Type B pancreatic cell (in vitro differentiated cells): ENCODE data around the gene ZNHIT1. TPM values are rescaled to one million over a fixed set of nuclear protein-coding genes. Genes with fewer than 3 reads are reported as not detected.

Experiments
- DNase-seq: peaks from one replicate; pipeline ENCODE4 v3.0.0; 2021; ENCODE audit warnings: mixed read lengths; ENCODE audit not compliant: unreplicated experiment; ENCODE audit errors: extremely low spot score
- H3K27ac Mint-ChIP-seq: 2 replicates; pipeline ENCODE4 v1.8.0; 2021; ENCODE audit warnings: mild to moderate bottlenecking, mixed read lengths
- H3K27me3 Mint-ChIP-seq: 2 replicates; pipeline ENCODE4 v1.8.0; 2021; ENCODE audit warnings: mixed read lengths
- H3K36me3 Mint-ChIP-seq: 2 replicates; pipeline ENCODE4 v1.8.0; 2021; ENCODE audit warnings: mixed read lengths
- H3K4me1 Mint-ChIP-seq: one replicate; pipeline ENCODE4 v1.8.0; 2021; ENCODE audit warnings: mixed read lengths; ENCODE audit not compliant: unreplicated experiment
- H3K4me3 Mint-ChIP-seq: 2 replicates; pipeline ENCODE4 v1.8.0; 2021; ENCODE audit warnings: mild to moderate bottlenecking, mixed read lengths
- H3K9me3 Mint-ChIP-seq: 2 replicates; pipeline ENCODE4 v1.8.0; 2021; ENCODE audit warnings: mixed read lengths
- CTCF ChIP-seq: fragments of 200-600 bp; sonication (generic); conservative IDR thresholded peaks from 2 replicates; pipeline ENCODE4 v1.5.0; 2021; ENCODE audit warnings: antibody characterized with exemption, mild to moderate bottlenecking
- total RNA-seq: library from RNA; stranded (reverse); gene quantifications from 2 replicates; pipeline ENCODE4 v1.2.1, GENCODE V29; 2021; ENCODE audit warnings: low replicate concordance

ZNHIT1 gene
- total RNA-seq, 1 donor from 2014 or later: 61.1 TPM

GRCh38 chr7:101207459-101207858 is 10.5 kb upstream of the ZNHIT1 start:
- no peak for TF ChIP-seq CTCF
- H3K36me3 Mint-ChIP-seq: no peaks in the 10 kb centered on the region
- H3K27ac Mint-ChIP-seq: no peak overlapping the region
- no peak overlapping the region for H3K4me3 Mint-ChIP-seq
- no peak for DNase-seq
- peaks cover 18% of the 10 kb centered on the region for H3K27me3 Mint-ChIP-seq
- H3K9me3 Mint-ChIP-seq: no peaks in the 10 kb centered on the region
- H3K4me1 Mint-ChIP-seq: no peaks in the 10 kb centered on the region

GRCh38 chr7:101208794-101209193 is 9.2 kb upstream of the ZNHIT1 start:
- Mint-ChIP-seq H3K4me1 (no peaks in the 10 kb centered on the region), H3K9me3 (no peaks in the 10 kb centered on the region)
- TF ChIP-seq CTCF: no peak

GRCh38 chr7:101210143-101210542 is 7.8 kb upstream of the ZNHIT1 start:
- Mint-ChIP-seq H3K9me3 (no peaks in the 10 kb centered on the region), H3K4me1 (no peaks in the 10 kb centered on the region)

More at GRCh38 chr7:101208794-101209193, 9.2 kb upstream of the ZNHIT1 start:
- H3K36me3 Mint-ChIP-seq: no peaks in the 10 kb centered on the region
- H3K27me3 Mint-ChIP-seq: peaks cover 7% of the 10 kb centered on the region
- no peak for DNase-seq
- no peak overlapping the region for H3K27ac Mint-ChIP-seq
- H3K4me3 Mint-ChIP-seq: no peak overlapping the region

GRCh38 chr7:101211501-101211900 is 6.5 kb upstream of the ZNHIT1 start:
- peaks cover 3% of the 10 kb centered on the region for H3K36me3 Mint-ChIP-seq

More at GRCh38 chr7:101210143-101210542, 7.8 kb upstream of the ZNHIT1 start:
- no peaks in the 10 kb centered on the region for H3K27me3 Mint-ChIP-seq
- no peak for DNase-seq
- TF ChIP-seq CTCF: no peak
- no peak overlapping the region for H3K27ac Mint-ChIP-seq
- peaks cover 3% of the 10 kb centered on the region for H3K36me3 Mint-ChIP-seq
- no peak overlapping the region for H3K4me3 Mint-ChIP-seq

GRCh38 chr7:101212014-101212413 is 6.0 kb upstream of the ZNHIT1 start:
- no peak for DNase-seq
- Mint-ChIP-seq H3K27me3 (no peaks in the 10 kb centered on the region), H3K9me3 (no peaks in the 10 kb centered on the region), H3K4me1 (peaks cover 9% of the 10 kb centered on the region), H3K36me3 (peaks cover 3% of the 10 kb centered on the region), H3K4me3 (no peak overlapping the region), H3K27ac (no peak overlapping the region)
- TF ChIP-seq CTCF: no peak

More at GRCh38 chr7:101211501-101211900, 6.5 kb upstream of the ZNHIT1 start:
- DNase-seq: no peak
- no peak overlapping the region for H3K4me3 Mint-ChIP-seq
- no peak overlapping the region for H3K27ac Mint-ChIP-seq
- no peaks in the 10 kb centered on the region for H3K9me3 Mint-ChIP-seq
- peaks cover 4% of the 10 kb centered on the region for H3K4me1 Mint-ChIP-seq
- TF ChIP-seq CTCF: no peak
- no peaks in the 10 kb centered on the region for H3K27me3 Mint-ChIP-seq
